Measurements from ENCODE around the gene KCTD10.

- TF ChIP-seq TCF12 (IDR thresholded peaks at IDR 0.05; ENCODE audit: low read depth, low read length) (no peak), CTCF (IDR thresholded peaks at IDR 0.05 in 2 of 3, conservative IDR thresholded peaks at IDR 0.05 in 1 of 3; ENCODE audit: control insufficient read depth in 2 of 3, extremely low read depth in 1 of 3, insufficient read depth in 1 of 3, low read depth in 3 of 3, low read length in 3 of 3) (no peak), YY1 (IDR thresholded peaks at IDR 0.05; ENCODE audit: low read depth, low read length) (no peak), ZNF384 (IDR thresholded peaks at IDR 0.05; ENCODE audit: borderline replicate concordance, low read depth, low read length) (no peak), PML (IDR thresholded peaks at IDR 0.05; ENCODE audit: low read length) (no peak), CUX1 (IDR thresholded peaks at IDR 0.05; ENCODE audit: insufficient replicate concordance, low read depth, low read length) (no peak), EGR1 (IDR thresholded peaks at IDR 0.05; ENCODE audit: borderline replicate concordance in 1 of 2, low read depth in 2 of 2, low read length in 2 of 2) (no peak), POLR2AphosphoS5 (IDR thresholded peaks at IDR 0.05; ENCODE audit: low read length) (no peak), IKZF1 (conservative IDR thresholded peaks at IDR 0.05) (no peak), JUNB (IDR thresholded peaks at IDR 0.05) (no peak), EP300 (IDR thresholded peaks at IDR 0.05; ENCODE audit: borderline replicate concordance in 1 of 2, control insufficient read depth in 1 of 2, low read depth in 2 of 2, low read length in 2 of 2) (no peak), BHLHE40 (IDR thresholded peaks at IDR 0.05; ENCODE audit: borderline replicate concordance in 1 of 2, low read depth in 2 of 2, low read length in 1 of 2) (no peak), RELA (IDR thresholded peaks at IDR 0.05; ENCODE audit: borderline replicate concordance, partially characterized antibody) (no peak), POLR2A (IDR thresholded peaks at IDR 0.05; ENCODE audit: low read depth, low read length) (no peak)
Observed at GRCh38 chr12:109446869-109447268, 30.2 kb downstream of the KCTD10 start.
